ENCODE results near the gene POLA1.

DNA sequence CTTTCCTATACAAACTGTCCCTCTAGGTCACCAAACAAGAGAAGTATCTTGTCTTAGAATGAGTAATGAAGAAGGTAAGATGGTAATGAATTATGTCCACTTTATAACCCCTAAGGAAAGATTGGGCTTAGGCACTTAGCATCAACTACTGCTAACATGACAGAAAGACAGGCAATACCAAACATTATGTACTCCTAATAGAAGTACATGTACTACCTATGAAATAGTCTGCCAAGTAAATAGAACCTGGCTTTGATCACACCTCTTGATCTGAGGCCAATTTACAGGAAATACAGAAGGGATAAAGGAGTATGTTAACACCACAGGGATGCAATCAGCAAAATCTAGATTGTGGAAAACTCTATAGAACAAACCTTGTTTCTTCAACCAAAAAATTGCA lies 32.4 kb upstream of the POLA1 start:
- no peak for TF ChIP-seq EZH2 (IDR thresholded peaks at IDR 0.05; ENCODE audit: borderline replicate concordance, insufficient read depth, low read length, poor library complexity, severe bottlenecking)
- TF ChIP-seq, protein P1, sequence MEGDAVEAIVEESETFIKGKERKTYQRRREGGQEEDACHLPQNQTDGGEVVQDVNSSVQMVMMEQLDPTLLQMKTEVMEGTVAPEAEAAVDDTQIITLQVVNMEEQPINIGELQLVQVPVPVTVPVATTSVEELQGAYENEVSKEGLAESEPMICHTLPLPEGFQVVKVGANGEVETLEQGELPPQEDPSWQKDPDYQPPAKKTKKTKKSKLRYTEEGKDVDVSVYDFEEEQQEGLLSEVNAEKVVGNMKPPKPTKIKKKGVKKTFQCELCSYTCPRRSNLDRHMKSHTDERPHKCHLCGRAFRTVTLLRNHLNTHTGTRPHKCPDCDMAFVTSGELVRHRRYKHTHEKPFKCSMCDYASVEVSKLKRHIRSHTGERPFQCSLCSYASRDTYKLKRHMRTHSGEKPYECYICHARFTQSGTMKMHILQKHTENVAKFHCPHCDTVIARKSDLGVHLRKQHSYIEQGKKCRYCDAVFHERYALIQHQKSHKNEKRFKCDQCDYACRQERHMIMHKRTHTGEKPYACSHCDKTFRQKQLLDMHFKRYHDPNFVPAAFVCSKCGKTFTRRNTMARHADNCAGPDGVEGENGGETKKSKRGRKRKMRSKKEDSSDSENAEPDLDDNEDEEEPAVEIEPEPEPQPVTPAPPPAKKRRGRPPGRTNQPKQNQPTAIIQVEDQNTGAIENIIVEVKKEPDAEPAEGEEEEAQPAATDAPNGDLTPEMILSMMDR (IDR thresholded peaks at IDR 0.05; ENCODE audit: poor library complexity, severe bottlenecking), result no peak
- no peak for TF ChIP-seq EP300 (conservative IDR thresholded peaks at IDR 0.05; ENCODE audit: poor library complexity, severe bottlenecking)
- no peak for TF ChIP-seq SMC3 (conservative IDR thresholded peaks at IDR 0.05; ENCODE audit: poor library complexity)
- no peak for TF ChIP-seq TAF1 (IDR thresholded peaks at IDR 0.05; ENCODE audit: low read depth)
- TF ChIP-seq, protein P2, sequence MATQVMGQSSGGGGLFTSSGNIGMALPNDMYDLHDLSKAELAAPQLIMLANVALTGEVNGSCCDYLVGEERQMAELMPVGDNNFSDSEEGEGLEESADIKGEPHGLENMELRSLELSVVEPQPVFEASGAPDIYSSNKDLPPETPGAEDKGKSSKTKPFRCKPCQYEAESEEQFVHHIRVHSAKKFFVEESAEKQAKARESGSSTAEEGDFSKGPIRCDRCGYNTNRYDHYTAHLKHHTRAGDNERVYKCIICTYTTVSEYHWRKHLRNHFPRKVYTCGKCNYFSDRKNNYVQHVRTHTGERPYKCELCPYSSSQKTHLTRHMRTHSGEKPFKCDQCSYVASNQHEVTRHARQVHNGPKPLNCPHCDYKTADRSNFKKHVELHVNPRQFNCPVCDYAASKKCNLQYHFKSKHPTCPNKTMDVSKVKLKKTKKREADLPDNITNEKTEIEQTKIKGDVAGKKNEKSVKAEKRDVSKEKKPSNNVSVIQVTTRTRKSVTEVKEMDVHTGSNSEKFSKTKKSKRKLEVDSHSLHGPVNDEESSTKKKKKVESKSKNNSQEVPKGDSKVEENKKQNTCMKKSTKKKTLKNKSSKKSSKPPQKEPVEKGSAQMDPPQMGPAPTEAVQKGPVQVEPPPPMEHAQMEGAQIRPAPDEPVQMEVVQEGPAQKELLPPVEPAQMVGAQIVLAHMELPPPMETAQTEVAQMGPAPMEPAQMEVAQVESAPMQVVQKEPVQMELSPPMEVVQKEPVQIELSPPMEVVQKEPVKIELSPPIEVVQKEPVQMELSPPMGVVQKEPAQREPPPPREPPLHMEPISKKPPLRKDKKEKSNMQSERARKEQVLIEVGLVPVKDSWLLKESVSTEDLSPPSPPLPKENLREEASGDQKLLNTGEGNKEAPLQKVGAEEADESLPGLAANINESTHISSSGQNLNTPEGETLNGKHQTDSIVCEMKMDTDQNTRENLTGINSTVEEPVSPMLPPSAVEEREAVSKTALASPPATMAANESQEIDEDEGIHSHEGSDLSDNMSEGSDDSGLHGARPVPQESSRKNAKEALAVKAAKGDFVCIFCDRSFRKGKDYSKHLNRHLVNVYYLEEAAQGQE (IDR thresholded peaks at IDR 0.05; ENCODE audit: borderline replicate concordance), result no peak
- TF ChIP-seq POLR2AphosphoS5 (IDR thresholded peaks at IDR 0.05), result no peak
